HG03457 (cell line): ENCODE results near the gene CACNG4.
"Not testable (repeated sequence)": the region's sequence is repeated elsewhere in the genome, so short reads cannot be mapped to it uniquely, and the experiment has no call there.

Source experiments
- ATAC-seq: cut with Tn5 transposase; IDR thresholded peaks from one replicate; pipeline ENCODE4 v1.9.1; 2021; ENCODE audit warnings: moderate number of reproducible peaks; ENCODE audit not compliant: unreplicated experiment

CACNG4 gene

DNA sequence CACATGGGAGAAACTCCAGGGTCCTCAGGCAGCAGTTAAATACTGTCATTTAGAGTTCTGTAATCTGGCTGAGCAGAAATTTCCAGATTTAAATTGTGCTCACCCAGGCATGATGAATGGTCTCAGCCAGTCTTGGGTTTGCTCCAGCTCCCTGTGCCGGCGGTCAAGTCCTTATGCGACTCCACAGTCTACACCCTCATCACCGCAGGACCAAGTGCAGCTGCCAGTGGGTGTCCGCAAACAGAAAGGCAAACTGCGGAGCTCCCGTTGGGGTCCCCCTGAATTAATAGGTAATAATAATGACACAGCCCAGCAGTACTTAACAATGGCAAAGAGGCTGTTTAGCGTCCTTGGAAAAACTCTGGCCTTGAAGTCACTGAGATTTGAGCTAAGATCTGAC is 3.9 kb upstream of the CACNG4 start:
- ATAC-seq = no peak

DNA sequence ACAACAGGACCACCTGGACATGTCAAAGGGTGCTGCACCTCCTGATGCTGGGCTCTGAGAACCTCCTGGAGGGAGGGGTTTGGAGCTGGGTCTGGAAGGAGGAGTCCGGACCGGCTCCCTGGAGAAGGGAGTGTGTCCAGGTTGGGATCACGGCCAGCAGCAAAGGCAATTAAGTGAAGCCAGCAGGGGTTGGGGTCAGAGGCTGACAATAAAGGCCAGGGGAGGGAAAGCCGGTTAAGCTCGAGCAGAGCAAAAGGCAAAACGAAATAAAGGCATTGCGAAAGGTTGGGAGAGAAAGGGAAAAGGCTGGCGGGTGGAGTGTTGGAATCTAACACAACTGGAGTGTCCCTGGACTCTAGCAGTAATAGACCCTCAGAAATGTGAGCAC is 992 bp upstream of the CACNG4 start:
- ATAC-seq = no peak

- ATAC-seq = no peak
Measured at GRCh38 chr17:66964930-66965800, 658 bp downstream of the CACNG4 start.

DNA sequence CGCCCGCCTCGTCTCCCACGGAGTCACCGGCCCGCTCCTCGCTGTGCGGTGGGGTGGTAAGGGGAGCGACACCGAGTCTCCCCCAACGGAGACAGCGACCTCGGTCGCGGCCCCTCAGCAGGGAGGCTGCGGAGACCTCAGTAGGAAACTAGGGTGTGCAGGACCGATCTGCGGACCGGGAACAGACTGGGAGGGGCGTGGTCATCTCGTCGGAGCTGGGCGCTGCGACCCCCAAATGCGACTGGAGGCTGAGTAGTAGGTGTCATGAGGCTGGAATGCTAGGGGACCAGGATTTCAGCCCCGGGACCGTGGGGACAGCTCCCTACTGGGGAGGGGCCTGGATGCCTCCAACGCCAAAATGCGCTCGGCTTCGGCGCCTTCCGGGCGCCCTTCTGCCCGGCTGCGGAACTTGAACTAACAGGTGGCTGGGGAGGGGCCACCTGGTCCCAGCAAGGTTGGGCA is 1.3 kb downstream of the CACNG4 start:
- ATAC-seq = no peak

- ATAC-seq = no peak
Measured at GRCh38 chr17:66966298-66966697, 1.8 kb downstream of the CACNG4 start.

- no peak for ATAC-seq
Measured at GRCh38 chr17:66966704-66967418, 2.4 kb downstream of the CACNG4 start.

DNA sequence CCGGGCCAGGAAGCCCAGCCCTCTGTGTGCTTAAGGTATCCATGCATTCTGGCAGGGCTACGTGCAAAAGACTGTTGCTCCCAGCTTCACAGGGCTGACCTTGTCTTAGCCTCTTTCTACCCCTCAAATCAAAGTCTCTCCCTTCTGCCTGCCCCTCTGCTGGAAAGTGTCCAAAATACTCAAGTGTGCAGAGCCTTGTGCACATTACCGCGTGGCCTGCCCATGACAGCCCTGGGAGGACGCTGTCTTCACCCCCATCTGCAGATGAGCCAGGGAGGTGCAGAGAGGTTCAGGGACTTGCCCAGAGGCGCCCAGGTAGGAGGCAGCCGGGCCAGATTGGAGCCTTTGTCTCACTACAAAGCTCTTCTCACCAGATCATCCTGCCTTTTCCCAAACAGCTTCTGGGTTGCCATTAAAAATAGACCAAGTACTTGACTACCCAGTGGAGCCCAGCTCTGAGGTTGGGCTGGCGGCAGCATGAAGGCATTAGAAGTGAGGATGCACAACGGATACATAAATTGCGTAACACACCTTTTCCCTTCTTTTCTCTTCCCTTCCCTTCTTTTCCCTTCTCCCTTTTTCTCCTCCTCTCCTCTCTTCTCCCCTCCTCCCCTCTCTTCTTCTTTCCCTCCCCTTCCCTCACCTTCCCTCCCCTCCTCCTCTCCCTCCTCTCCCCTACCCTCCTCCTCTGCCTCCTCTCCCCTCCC is 3.5 kb downstream of the CACNG4 start:
- no peak for ATAC-seq

DNA sequence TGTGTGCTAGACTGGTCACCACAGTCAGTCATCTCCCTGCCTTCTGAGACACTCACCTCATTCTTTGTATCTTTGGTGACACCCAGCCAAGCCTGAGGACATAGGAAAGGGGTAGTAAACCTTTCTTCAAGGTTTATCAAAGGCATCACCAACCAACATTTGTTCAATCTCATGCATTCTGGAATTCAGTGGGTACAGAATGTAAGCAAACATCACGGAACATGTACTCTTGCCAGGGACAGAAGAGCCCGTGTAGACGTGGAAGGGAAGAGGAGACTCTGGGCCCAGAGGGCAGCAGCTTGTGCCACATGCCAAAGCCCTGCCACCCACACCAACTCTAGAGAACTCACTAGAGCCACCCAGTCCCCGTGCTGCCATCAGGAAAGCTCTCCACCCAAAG is 4.4 kb downstream of the CACNG4 start:
- no peak for ATAC-seq

DNA sequence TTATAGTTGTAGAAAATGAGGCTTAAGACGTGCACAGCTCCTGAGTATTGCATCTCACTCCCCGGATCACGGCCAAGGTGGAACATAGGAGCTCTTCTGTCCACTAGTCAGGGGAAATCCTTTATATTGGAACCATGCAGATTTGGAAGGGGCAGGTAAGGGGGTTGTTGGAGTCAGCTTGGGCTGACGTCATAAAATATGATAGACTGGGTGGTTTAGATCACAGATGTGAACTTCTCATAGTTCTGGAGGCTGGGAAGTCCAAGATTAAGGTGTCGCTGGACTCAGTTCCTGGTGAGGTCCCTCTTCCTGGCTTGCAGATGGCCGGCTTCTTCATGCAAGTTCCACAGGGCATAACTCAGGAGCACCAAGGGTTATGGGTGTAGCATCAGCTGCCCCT is 5.6 kb downstream of the CACNG4 start:
- no peak for ATAC-seq

DNA sequence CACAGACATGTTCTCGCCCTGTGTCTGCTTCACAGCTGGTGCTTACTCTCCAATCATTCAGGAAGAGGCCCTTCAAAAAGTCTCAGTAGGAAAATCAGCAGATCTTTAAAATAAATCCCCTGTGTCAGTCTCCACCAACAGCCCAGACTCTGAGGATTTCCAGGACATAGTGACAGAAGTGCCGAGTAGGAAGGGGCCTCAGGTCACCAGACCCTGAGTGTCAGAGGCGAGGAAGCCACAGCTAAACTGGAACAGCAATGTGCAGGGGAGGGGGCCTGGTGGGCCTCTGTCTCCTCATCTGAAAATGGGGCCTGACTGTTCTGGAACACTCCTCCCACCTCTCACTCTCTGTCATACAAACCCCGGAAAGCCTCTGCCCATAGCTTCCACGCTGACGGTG is 6.3 kb downstream of the CACNG4 start:
- no peak for ATAC-seq

- ATAC-seq = no peak
Measured at GRCh38 chr17:66971264-66971663, 6.8 kb downstream of the CACNG4 start.

GRCh38 chr17:66971730-66972441 is 7.4 kb downstream of the CACNG4 start:
- ATAC-seq = no peak

DNA sequence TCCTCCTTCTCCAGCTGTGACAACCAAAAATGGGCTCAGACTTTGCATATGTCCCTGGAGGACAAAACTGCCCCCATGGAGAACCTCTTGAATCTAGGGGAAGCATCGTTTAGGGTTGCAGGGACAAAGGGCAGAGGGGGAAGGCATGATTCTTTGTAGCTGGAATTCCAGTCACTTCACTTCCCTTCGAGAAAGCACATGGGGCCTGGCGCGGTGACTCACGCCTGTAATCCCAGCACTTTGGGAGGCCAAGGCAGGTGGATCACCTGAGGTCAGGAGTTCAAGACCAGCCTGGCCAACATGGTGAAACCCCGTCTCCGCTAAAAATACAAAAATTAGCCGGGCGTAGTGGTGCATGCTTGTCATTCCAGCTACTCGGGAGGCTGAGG is 7.9 kb downstream of the CACNG4 start:
- ATAC-seq = not testable (repeated sequence)

DNA sequence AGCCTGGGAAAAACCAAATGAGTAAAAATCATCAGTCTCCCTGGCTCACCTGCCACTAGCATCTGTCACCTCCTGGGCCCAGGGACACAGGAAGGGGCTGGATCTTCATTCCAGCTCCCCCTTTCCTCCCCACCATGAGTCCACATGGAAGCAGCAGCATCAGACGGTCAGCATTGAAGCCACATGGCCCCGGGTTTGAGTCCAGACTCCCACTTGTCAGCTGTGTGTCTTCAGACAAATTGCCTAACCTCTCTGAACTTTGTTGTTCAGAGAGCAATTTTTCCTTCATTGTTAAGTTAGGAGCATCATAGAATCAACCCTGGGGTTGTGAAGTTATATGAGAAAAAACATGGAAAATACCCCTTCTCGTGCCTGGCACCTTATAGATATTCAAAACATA is 10.7 kb downstream of the CACNG4 start:
- ATAC-seq = no peak

DNA sequence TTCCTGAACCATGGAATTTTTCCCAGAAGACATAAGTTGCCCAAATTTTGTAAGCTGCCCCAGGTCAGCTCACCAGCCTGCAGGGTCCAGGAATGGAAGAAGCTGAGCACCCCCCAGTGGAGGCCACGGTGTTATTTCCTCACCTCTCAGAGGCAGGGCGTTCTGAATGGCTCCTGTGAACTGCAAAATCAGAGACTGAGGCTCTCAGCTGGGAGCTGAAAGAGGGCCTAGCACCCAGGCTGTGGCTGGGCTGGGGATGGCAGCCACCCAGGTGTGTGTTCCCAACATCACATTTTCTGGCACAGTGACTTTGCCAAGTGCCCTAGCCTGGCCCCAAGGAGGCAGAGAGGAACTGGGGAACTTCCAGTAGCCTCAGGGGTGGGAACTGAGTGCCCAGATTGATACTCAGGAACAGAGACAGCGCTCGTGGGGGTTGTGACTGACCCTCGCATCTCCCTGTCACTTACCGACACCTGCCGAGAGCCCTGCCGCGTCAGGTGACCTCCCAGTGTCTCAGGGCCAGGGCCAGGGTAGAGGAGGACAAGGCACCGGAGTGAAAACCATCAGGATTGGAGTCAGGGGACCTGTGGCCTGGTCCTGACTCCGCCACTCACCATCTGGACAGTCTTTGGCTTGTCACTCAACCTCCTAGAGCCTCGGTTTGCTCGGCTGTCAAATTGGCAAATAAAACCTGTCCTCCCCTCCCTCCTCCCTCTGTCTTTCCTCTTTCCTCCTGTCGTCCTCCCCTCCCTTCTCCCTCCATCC is 11.3 kb downstream of the CACNG4 start:
- no peak for ATAC-seq

- no peak for ATAC-seq
Measured at GRCh38 chr17:66976379-66976663, 11.8 kb downstream of the CACNG4 start.

GRCh38 chr17:66976781-66977201 is 12.3 kb downstream of the CACNG4 start:
- no peak for ATAC-seq

DNA sequence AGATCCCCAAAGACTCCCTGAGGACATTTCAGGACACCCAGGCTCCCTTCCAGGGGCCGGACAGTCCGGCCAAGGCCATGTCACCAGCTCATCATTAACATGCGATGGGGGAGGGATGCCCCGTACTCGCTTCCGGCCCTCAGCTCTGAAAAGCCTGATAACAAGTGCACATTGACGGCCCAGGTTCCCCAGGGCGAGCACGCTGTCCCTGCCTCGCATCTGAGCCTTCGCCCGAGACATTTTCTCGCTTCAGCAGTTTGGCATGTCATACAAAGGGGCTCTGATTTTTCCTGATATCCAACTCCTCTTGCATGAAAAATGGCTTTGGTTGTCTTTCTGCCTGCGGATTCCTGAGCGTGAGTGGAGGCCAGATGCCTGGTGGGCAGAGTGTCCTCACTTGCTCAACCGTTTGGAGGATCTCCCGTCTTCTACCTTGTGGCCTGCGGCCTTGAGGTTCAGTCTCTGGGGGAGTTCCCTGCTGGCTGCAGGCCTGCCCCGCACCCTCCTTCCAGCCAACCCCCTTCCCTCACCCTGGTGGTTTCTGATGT is 14.1 kb downstream of the CACNG4 start:
- ATAC-seq = no peak

DNA sequence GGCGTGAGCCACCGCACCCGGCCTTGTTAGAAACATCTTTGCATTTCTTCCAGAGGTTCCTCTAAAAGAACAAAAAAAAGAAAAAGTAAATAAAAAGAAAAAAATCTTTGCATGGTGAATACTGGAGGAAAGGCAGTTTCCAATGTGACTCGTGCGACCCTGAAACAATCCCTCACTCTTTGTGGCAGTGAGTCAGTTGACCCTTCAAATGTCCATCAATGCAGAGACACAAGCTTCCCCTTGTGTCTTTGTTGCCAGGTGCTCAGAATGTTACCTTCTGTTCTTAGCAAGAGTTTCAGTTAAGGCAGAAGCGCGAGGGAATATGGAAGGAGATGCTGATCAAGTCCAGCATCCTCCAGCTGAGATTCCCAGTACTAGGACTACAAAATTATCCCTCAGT is 16.4 kb downstream of the CACNG4 start:
- ATAC-seq = no peak

GRCh38 chr17:66981983-66982508 is 17.5 kb downstream of the CACNG4 start:
- ATAC-seq = no peak
